Keratinocyte (primary cell): Measurements from ENCODE around the gene AFTPH. TPM values are rescaled to one million over a fixed set of nuclear protein-coding genes. Genes with fewer than 3 reads are reported as not detected.

Experiments used
- DNase-seq: peaks from one replicate; pipeline ENCODE4 v3.0.0-alpha.2; 2011; ENCODE audit warnings: low read depth, missing footprints, low spot score
- FAIRE-seq: peaks from 2 replicates; lab custom pipeline; 2011; peaks lifted over from hg19 to GRCh38; lab: Jason Lieb, UNC
- H2AFZ ChIP-seq: 2 replicates; pipeline ENCODE4 v1.6.0; 2012; ENCODE audit warnings: low read length, control low read depth, inconsistent platforms; ENCODE audit not compliant: control insufficient read depth
- H3K27ac ChIP-seq: 2 replicates; pipeline ENCODE4 v1.5.1; 2011; ENCODE audit warnings: low read length; ENCODE audit not compliant: control insufficient read depth, insufficient read depth
- H3K27me3 ChIP-seq: 3 replicates; pipeline ENCODE4 v1.6.0; 2011; ENCODE audit warnings: low read length; ENCODE audit not compliant: control insufficient read depth, insufficient read depth; ENCODE audit errors: extremely low read depth
- H3K36me3 ChIP-seq, 2 experiments: 2 replicates in 1 of 2; 3 replicates in 1 of 2; pipeline ENCODE4 v1.5.1; 2011; ENCODE audit warnings: low read length in 2 of 2, mild to moderate bottlenecking in 1 of 2; ENCODE audit not compliant: control insufficient read depth in 2 of 2, insufficient read depth in 2 of 2; ENCODE audit errors: extremely low read depth in 1 of 2
- H3K4me1 ChIP-seq: 3 replicates; pipeline ENCODE4 v1.5.1; 2011; ENCODE audit warnings: low read length; ENCODE audit not compliant: control insufficient read depth, insufficient read depth; ENCODE audit errors: extremely low read depth
- H3K4me2 ChIP-seq: 3 replicates; pipeline ENCODE4 v1.6.0; 2011; ENCODE audit warnings: low read depth, low read length; ENCODE audit not compliant: control insufficient read depth, insufficient read depth; ENCODE audit errors: extremely low read depth
- H3K4me3 ChIP-seq, 3 experiments: fragments of 200-600 bp in 1 of 3; sonication (generic) in 1 of 3; 2 replicates in 2 of 3; 3 replicates in 1 of 3; pipeline ENCODE4 v1.5.1; 2011 to 2016; ENCODE audit warnings: low read length in 3 of 3, mild to moderate bottlenecking in 3 of 3, control low read depth in 2 of 3, inconsistent platforms in 1 of 3, low read depth in 1 of 3, mixed read lengths in 1 of 3, mixed run types in 1 of 3, moderate library complexity in 1 of 3; ENCODE audit not compliant: control insufficient read depth in 2 of 3, insufficient read depth in 2 of 3; ENCODE audit errors: extremely low read depth in 1 of 3
- H3K79me2 ChIP-seq: 2 replicates; pipeline ENCODE4 v1.6.0; 2012; ENCODE audit warnings: low read length; ENCODE audit not compliant: control insufficient read depth, insufficient read depth
- H3K9ac ChIP-seq: 3 replicates; pipeline ENCODE4 v1.6.0; 2011; ENCODE audit warnings: low read length; ENCODE audit not compliant: control insufficient read depth, insufficient read depth; ENCODE audit errors: extremely low read depth
- H3K9me1 ChIP-seq: 3 replicates; pipeline ENCODE4 v1.6.0; 2011; ENCODE audit warnings: low read length; ENCODE audit not compliant: control insufficient read depth, insufficient read depth; ENCODE audit errors: extremely low read depth
- H3K9me3 ChIP-seq: 2 replicates; pipeline ENCODE4 v1.5.1; 2012; ENCODE audit warnings: low read depth, low read length; ENCODE audit not compliant: control insufficient read depth
- H4K20me1 ChIP-seq: 3 replicates; pipeline ENCODE4 v1.6.0; 2011; ENCODE audit warnings: low read length; ENCODE audit not compliant: control insufficient read depth, insufficient read depth; ENCODE audit errors: extremely low read depth
- CTCF ChIP-seq, 3 experiments: IDR thresholded peaks in 1 of 3; conservative IDR thresholded peaks in 1 of 3; optimal IDR thresholded peaks in 1 of 3; 2 replicates in 2 of 3; 3 replicates in 1 of 3; pipeline versions ENCODE3 to v1.5.1; 2011; ENCODE audit warnings: low read length in 3 of 3, mild to moderate bottlenecking in 3 of 3, moderate library complexity in 2 of 3, control low read depth in 1 of 3, inconsistent platforms in 1 of 3; ENCODE audit not compliant: insufficient read depth in 2 of 3; ENCODE audit errors: extremely low read depth in 1 of 3
- EZH2 ChIP-seq: IDR thresholded peaks from one replicate; pipeline ENCODE4 v1.6.1; 2012; ENCODE audit warnings: inconsistent platforms, mild to moderate bottlenecking, low read length, moderate library complexity
- dilution Hi-C: fragments of 300-500 bp; cut with MboI; formaldehyde crosslinking; loops from one replicate; pipeline ENCODE4 v1.7.0; 2020; ENCODE audit warnings: low sequenced_read_pairs; ENCODE audit not compliant: extremely low pct_ligation_motif_present
- polyA plus RNA-seq, 5 experiments: library from polyadenylated mRNA; depleted of rRNA in 3 of 5; stranded (reverse) in 3 of 5; stranded (forward) in 1 of 5; unstranded in 1 of 5; fragments of >200 nt; gene quantifications; 1 replicate in 1 of 5; 2 replicates in 3 of 5; 3 replicates in 1 of 5; pipeline versions ENCODE4 v1.2.1 to v1.2.3, GENCODE V29; 2011 to 2012; ENCODE audit warnings: missing spikeins in 2 of 5, low read depth in 1 of 5, low replicate concordance in 1 of 5

Gene AFTPH
- polyA plus RNA-seq, 1 donor (not counting 4 experiments of a cell fraction or from before 2014, with no cell fraction given) = 28.3 TPM

DNA sequence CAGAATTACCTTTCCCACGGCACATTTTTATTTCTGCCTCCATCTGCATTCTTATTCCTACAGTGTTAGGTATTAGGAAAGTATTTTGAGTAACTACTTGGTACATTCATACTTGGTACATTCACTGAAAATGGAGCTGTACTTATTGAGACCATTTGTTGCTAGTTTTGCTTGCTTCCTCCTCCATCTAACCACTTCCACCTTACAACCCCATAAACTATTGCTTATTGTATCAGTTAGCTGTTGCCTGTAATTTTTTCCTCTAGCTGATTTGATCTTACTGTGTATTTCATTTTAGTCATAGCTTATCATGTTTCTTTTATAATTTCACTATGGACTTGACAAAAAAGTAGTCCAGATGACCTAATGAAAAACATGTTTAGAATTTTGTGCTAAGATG is 50.7 kb downstream of the AFTPH start:
- H3K36me3 ChIP-seq = peaks cover 1 to 8% of the 10 kb centered on the region in 2 experiments
- FAIRE-seq (no peak), DNase-seq (no peak)
- dilution Hi-C loops = no loop called here
- no peaks in the 10 kb centered on the region for H3K4me1 ChIP-seq
- H4K20me1 ChIP-seq = no peaks in the 10 kb centered on the region
- no peaks in the 10 kb centered on the region for H3K79me2 ChIP-seq
- no peak overlapping the region for H3K4me3 ChIP-seq
- TF ChIP-seq EZH2 = no peak
- no peak for TF ChIP-seq CTCF (optimal IDR thresholded peaks at IDR 0.05 in 1 of 3, IDR thresholded peaks at IDR 0.05 in 1 of 3, conservative IDR thresholded peaks at IDR 0.05 in 1 of 3; ENCODE audit: extremely low read depth in 1 of 3, insufficient read depth in 2 of 3, low read length in 3 of 3)
- no peak overlapping the region for H3K27ac ChIP-seq
- no peak overlapping the region for H3K4me2 ChIP-seq
- no peaks in the 10 kb centered on the region for H3K27me3 ChIP-seq
- no peak overlapping the region for H2AFZ ChIP-seq
- no peak overlapping the region for H3K9ac ChIP-seq
- no peaks in the 10 kb centered on the region for H3K9me3 ChIP-seq
- no peaks in the 10 kb centered on the region for H3K9me1 ChIP-seq

DNA sequence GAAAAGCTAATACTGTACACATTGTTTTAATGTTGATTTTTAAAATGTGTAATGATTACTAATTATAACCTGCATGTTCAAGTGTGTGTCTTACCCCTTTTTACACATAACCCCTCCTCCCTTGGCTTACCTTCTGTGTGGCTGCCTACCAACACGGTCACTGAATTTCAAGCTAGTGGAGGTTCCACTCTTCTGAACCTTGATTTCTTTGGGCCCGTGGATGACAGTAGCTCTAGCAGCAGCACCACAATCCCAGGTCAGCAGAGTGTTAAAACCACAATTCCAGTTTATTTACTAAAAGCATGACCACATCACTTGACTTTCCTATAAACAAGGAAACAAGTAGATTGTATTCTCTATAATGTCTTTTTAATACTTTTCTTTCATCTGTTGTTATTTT is 56.9 kb downstream of the AFTPH start:
- Histone ChIP-seq H3K27ac (no peak overlapping the region), H3K4me3 (no peak overlapping the region), H3K9me3 (no peaks in the 10 kb centered on the region), H3K4me1 (no peaks in the 10 kb centered on the region), H3K36me3 (peaks cover 0 to 2% of the 10 kb centered on the region in 2 experiments), H3K9ac (no peak overlapping the region), H2AFZ (no peak overlapping the region), H3K27me3 (no peaks in the 10 kb centered on the region), H3K79me2 (no peaks in the 10 kb centered on the region), H4K20me1 (no peaks in the 10 kb centered on the region), H3K9me1 (no peaks in the 10 kb centered on the region), H3K4me2 (no peak overlapping the region)
- dilution Hi-C loops = no loop called here
- TF ChIP-seq CTCF (optimal IDR thresholded peaks at IDR 0.05 in 1 of 3, IDR thresholded peaks at IDR 0.05 in 1 of 3, conservative IDR thresholded peaks at IDR 0.05 in 1 of 3; ENCODE audit: extremely low read depth in 1 of 3, insufficient read depth in 2 of 3, low read length in 3 of 3) (no peak), EZH2 (no peak)
- FAIRE-seq (no peak), DNase-seq (no peak)
